ENCODE measurements around the gene MOV10L1.

- TF ChIP-seq, protein P1, sequence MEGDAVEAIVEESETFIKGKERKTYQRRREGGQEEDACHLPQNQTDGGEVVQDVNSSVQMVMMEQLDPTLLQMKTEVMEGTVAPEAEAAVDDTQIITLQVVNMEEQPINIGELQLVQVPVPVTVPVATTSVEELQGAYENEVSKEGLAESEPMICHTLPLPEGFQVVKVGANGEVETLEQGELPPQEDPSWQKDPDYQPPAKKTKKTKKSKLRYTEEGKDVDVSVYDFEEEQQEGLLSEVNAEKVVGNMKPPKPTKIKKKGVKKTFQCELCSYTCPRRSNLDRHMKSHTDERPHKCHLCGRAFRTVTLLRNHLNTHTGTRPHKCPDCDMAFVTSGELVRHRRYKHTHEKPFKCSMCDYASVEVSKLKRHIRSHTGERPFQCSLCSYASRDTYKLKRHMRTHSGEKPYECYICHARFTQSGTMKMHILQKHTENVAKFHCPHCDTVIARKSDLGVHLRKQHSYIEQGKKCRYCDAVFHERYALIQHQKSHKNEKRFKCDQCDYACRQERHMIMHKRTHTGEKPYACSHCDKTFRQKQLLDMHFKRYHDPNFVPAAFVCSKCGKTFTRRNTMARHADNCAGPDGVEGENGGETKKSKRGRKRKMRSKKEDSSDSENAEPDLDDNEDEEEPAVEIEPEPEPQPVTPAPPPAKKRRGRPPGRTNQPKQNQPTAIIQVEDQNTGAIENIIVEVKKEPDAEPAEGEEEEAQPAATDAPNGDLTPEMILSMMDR (conservative IDR thresholded peaks at IDR 0.05 in 1 of 2, IDR thresholded peaks at IDR 0.05 in 1 of 2; ENCODE audit: low read depth in 1 of 2, low read length in 2 of 2): no peak
- TF ChIP-seq EZH2 (IDR thresholded peaks at IDR 0.05; ENCODE audit: low read length, missing control alignments): no peak
Observed at GRCh38 chr22:50112151-50113118, 22.6 kb downstream of the MOV10L1 start.

All from fibroblast of lung (primary cell).